Tongue (tissue), 2 donors: ENCODE measurements around the gene SEZ6L. TPM values are rescaled to one million over a fixed set of nuclear protein-coding genes. Genes with fewer than 3 reads are reported as not detected.
"Not testable (repeated sequence)": the region's sequence is repeated elsewhere in the genome, so short reads cannot be mapped to it uniquely, and the experiment has no call there.

Source experiments
- DNase-seq: peaks from one replicate; pipeline ENCODE4 v3.0.0-alpha.2; 2015
- total RNA-seq: library from RNA; depleted of rRNA; stranded (reverse); fragments of >200 nt; gene quantifications from one replicate; pipeline ENCODE4 v1.2.3, GENCODE V29; 2014

Gene SEZ6L
- total RNA-seq, 1 donor from 2014 or later: 0.92 TPM

DNA sequence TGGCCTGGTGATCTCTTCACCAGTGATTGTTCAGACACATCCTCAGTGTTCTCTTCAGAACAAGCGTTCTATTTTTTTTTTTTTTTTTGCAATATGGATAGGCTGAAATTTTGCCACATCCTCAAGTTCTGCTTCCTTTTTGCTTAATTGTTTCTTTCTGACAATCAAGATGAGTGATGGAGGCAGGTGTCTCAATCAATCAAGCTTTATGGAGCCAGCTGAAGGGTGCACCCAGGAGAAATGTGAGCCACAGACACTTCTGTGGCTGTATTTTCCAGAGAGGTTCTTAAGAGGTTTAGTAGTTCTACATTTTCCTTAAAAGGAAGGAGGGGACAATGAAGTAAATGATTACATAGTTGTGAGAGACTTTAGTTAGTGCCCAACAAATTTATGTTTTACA, 215.9 kb downstream of the SEZ6L start:
- no peak for DNase-seq

DNA sequence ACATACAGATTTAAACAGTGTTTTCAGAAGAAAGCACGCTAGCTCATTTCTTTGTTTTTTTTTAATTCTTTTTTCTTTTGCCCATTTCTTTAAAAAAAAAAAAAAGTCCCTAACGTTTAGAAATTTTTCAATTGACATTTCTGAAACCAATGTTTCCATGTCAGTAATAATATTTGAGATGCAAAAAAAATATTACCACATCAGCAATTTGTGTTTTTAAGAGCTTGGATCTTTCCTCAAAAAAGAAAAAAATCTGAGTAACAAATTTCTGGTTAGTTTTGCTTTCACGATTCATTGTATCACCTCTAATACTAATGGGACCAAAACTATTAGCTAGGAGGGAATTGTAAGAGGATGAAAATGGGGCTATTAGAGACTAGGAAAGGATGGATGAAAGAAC, 219.9 kb downstream of the SEZ6L start:
- no peak for DNase-seq

DNA sequence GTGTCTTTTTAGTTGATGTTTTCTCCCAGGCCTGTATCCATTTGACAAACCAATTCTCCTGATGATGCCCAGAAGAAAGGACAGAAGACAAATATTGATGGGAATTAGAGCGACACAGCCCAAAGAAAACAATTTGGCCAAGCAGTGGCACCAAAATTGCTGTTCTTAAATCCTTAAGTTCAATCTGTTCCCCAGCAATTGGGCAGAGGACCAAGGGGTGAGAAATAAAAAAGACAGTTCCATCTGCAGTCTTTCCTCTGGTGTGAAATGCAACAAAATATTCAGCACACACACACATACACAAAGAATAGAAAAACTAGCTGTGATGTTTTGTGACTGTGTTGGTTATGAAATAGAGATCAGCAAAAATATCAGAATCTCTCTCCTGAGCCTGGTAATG, 221.8 kb downstream of the SEZ6L start:
- no peak for DNase-seq

DNA sequence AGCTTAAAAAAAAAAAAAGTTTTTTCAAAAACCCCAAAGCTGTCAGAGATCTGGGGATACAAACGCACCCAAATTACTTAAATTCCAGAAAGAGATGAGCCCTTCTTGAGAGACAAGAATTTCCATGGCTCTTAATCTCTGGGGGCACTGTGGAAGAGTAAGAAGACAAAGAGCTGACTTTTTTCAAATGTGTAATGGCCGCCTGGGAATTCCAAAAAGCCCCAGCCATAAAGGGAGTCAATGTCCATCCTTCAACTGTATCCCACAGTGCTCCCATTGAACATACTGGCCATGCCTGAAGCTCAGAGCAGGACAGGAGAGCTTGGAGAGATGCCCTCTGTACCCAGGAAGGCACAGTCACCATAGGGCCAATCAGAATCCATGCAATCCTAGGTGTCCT, 222.4 kb downstream of the SEZ6L start:
- no peak for DNase-seq

- DNase-seq: no peak
Observed at GRCh38 chr22:26393929-26394328, 224.7 kb downstream of the SEZ6L start.

- DNase-seq: no peak
Observed at GRCh38 chr22:26394777-26395176, 225.5 kb downstream of the SEZ6L start.

DNA sequence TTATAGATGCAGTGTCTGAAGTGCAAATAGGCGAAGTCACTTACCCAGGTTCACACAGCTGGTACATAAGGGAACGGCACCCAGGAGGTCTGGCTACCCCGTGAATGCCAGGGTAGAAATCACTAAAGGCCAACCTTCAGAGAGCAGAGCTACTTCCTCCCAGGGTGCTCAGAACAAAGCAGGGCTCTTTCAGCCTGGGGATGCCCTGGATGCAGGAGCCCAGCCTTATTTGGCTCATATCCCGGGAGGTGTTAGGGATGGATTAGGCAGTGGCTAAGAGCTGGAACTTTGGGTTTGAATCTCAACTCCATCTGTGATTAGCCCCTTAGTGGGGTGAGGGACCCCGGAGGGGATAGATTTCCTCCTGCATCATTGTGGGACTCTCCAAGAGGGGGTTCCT, 226.7 kb downstream of the SEZ6L start:
- DNase-seq: no peak

DNA sequence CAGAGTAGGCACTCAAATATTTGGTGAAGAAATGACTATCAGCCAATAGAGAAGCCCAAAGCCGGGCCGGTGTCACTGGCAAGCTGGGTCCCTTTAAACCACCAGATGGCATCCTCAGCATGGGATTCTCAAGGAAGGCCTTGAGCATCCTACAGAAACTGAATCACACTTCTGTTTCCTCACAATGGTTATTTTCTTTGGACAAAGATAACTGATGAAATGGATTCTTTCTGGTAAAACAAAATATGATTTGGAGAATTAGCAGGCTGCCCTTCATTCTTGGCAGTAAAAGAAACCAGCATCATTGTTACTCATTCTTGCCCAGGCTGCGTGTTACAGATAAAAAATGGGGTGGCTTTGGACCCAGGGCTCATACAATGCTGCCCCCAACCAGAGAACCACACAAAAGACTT, 229.5 kb downstream of the SEZ6L start:
- DNase-seq: peak; percentile 79

- no peak for DNase-seq
Observed at GRCh38 chr22:26399289-26399688, 230.0 kb downstream of the SEZ6L start.

DNA sequence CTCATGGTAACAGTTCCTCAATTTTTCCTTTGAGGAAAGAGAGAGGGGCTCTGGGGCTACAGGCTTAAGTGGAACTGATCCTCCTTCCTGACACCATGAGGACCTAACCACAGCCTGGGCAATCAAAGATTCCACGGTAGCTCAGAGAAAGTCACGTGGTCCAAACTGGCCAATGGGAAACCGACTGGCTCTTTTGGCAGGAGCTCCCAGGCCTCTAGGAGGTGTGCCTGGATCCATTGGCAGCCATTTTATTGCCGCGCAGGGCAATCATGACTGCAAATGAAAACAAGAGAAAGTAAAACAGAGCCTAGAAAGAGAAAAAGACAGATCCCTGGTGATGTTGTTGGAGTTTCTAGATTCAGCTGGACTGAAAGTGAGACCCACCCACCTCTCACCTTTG, 232.5 kb downstream of the SEZ6L start:
- no peak for DNase-seq

GRCh38 chr22:26404851-26405421, 235.7 kb downstream of the SEZ6L start:
- peak; percentile 45 for DNase-seq

DNA sequence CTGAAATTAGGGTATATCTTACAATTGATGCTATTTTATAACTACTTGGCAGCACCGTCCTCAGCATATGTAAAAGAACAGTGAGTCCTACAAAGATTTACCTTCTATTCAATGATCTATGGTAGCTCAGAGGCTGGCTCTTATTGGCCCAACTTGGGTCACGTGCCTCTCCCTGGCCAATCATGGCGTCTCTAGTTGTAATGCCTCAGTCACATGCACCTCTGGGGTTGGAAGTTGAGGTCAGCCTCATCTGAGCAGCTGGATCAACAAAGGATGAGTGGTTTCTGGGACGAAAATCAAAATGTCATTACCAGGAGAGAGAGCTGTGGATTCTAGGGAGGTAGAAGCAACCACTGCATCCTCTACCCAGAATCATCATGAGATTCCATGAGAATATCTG, 236.9 kb downstream of the SEZ6L start:
- DNase-seq: peak; percentile 28

DNA sequence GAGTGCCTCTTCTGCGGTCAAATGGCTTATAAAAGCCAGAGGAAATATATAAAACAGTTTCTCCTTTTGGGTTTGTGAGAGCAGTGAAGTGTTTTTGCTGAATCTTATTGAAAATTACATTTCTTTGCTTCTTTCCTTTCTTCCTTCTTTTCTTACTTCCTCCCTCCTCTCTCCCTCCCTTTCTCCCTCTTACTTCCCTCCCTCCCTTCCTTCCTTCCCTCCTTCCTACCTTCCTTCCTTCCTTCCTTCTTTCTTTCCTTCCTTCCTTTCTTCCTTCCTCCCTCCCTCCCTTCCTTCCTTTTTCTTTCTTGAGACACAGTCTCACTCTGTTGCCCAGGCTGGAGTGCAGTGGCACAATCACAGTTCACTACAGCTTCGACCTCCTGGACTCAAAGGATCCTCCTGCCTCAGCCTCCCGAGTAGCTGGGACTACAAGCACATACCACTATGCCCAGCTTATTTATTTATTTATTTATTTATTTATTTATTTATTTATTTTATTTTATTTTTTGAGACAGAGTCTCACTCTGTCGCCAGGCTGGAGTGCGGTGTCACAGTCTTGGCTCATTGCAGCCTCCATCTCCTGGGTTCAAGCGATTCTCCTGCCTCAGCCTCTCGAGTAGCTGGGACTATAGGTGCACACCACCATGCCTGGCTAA, 239.4 kb downstream of the SEZ6L start:
- DNase-seq: not testable (repeated sequence)

DNA sequence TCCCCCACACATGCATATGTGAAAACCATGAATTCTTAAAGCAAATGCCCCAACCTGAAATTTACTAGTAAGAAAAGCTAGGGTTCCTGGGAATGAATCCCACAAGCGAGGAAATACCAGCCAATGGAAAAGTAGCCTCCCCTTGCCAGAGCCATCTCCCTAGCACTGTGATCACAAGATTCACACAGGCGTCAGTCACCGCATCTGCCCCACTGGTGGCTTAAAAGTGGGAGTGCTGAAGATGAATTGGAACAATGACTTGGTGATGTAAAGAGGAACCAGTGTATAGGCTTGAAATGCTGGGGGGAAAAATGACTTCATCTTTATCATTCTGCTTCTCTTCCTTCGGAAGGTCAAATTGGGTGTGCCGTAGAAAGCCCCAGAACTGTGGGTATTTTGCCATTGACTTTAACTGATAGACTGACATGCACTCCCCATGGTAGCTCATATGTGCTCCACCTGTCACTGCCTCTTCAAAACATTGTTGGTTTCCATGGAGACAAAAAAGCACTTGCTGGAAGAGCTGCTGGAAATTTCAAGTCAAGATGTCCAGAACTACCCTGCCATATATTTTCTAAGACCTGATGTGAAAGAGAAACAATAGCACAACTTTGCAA, 240.6 kb downstream of the SEZ6L start:
- DNase-seq: peak; percentile 78

DNA sequence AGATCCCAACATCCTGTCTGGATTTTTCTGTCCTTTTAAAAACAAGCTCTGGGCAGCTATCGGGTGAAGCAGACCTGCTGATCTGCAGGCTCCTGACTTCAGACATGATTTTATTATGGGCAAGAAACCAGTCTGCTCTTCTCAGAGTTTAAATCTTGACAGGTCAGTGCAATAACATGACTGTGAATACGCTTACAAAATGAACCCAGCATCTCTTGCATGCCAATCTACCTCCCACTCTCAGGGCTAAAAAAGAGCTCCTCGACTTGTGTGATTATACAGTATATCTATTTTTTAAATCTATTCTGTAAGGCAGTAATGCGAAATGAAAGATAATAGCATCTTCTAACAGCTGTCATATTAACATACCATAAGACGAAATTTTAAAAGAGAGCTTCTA, 241.1 kb downstream of the SEZ6L start:
- DNase-seq: no peak

GRCh38 chr22:26414347-26414746, 245.1 kb downstream of the SEZ6L start:
- no peak for DNase-seq

- no peak for DNase-seq
Observed at GRCh38 chr22:26416256-26416655, 247.0 kb downstream of the SEZ6L start.

DNA sequence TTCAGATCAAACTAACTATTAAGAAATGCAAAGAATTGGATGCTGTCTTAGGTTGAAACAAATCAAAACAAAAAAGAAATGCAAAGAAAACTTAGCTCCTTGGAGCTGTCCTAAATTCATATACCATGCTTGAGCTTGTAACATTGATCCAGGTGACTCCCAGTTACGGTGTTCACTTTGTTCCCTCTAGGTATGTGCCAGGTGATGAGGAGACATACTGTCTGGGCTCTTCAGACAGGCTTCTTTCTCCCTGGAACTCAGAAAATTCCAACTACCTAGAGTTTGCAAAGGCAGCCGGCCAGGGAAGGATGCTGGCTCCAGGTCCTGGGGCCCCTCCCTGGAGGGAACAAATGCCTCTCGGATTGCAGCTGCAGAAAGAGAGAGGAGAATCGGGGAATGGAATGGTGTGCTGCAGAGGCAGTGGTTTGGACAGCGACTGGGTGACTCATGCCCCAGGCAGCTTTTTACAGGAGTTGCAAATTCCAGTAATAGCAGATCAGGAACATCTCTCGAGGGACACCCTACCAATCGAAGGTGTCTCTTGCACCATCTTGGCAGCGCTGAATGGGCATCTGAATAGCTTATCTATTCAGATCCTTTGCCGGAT, 247.5 kb downstream of the SEZ6L start:
- peak; percentile 67 for DNase-seq

GRCh38 chr22:26417406-26417805, 248.1 kb downstream of the SEZ6L start:
- DNase-seq: peak; percentile 4

- no peak for DNase-seq
Observed at GRCh38 chr22:26418620-26419019, 249.4 kb downstream of the SEZ6L start.

- DNase-seq: no peak
Observed at GRCh38 chr22:26426924-26427323, 257.7 kb downstream of the SEZ6L start.

DNA sequence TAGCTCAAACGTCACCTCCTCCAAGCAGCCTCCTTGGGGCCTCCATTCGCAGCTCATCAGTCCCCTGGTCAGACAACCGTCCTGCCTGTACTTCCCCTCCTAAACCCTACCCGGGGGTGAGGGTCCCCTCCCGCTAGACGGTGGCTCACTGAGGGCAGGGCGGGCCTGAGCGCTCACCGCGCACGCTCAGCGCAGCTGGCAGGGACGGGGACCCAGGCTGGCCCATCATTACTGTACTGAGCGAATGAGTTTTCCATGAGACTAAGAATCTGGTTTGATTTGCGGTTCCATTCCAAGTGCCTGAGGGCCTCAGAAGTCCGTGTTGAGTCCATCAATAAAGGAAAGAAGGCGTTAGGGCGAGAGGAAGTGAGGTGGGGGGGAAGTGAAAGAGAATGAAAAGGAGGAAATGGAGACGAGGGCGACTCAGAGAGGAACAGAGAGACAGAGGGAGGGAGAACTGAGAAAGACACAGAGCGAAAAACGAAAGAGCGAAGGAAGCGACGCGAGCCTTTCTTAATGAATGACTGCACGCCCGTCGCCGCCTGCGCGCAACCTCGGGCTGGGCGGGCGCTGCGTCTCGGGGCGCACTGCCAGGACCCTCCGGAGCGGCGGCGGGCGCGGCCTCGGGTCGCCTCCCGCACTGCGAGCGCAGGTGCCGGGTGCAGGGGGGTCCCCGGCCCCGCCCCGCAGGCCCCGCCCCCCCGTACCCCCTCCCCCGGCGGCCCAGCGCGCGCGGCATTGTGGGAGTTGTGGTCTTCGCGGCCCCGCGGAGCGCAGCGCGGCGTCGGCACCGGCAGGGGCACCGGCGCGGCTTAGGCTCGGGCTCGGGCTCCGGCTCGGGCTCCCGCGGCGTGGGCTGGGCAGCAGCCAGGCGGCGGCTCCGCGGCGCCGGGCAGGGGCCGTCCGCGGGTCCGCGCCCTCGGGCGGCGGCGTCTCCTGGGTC, 259.5 kb downstream of the SEZ6L start, which contains the start of gene ASPHD2:
Gene ASPHD2, plus strand, starts transcription at position 746 of the 943 bp plus-strand sequence. CDS start 4,356 bp downstream, outside the sequence.
- DNase-seq: peak; percentile 77
